Prostate gland (tissue), 2 donors: ENCODE results near the gene VRK3.

Experiments
- CTCF ChIP-seq, 4 experiments: fragments of 200-600 bp in 2 of 4; fragments of 450-650 bp in 2 of 4; sonication (generic) in 2 of 4; IDR thresholded peaks; 1 replicate in 3 of 4; 2 replicates in 1 of 4; pipeline ENCODE4 v1.5.1; 2016 to 2019; ENCODE audit warnings: antibody characterized with exemption in 4 of 4, mild to moderate bottlenecking in 2 of 4, moderate library complexity in 2 of 4
- POLR2A ChIP-seq: fragments of 450-650 bp; IDR thresholded peaks from one replicate; pipeline ENCODE4 v1.6.1; 2016; ENCODE audit warnings: antibody characterized with exemption, mild to moderate bottlenecking

GRCh38 chr19:50001775-50002174, 23.4 kb downstream of the VRK3 start:
- TF ChIP-seq POLR2A, result no peak
- no peak for TF ChIP-seq CTCF (IDR thresholded peaks at IDR 0.05)
